Left kidney (tissue), 2 donors: Measurements from ENCODE around the gene AMOTL2. TPM values are rescaled to one million over a fixed set of nuclear protein-coding genes. Genes with fewer than 3 reads are reported as not detected.

ENCODE experiments used
- DNase-seq: peaks from one replicate; pipeline ENCODE4 v3.0.0-alpha.2; 2013
- polyA plus RNA-seq: library from polyadenylated mRNA; unstranded; fragments of 120-200 nt; gene quantifications from one replicate; pipeline ENCODE4 v1.2.1, GENCODE V29; 2013; ENCODE audit not compliant: insufficient read length

Gene AMOTL2
- polyA plus RNA-seq, 1 donor: 75.0 TPM

DNA sequence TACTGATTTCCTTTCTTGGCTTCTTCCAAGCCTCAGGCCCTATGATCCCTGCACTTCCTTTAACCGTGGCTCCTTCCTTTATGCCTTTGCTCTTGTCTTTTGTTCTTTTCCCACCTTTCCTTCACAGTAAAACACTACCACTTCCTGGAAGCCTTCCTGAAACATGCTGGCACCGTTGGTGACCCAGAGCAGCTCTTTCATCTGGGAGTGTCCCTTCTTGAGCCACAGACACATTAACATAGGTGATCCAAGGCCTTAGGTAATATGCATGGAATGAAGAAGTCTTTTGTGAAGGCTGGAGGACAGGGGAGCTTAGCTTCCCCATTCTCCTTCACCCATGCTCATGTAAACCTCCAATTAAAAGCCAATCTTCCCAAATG, 39.4 kb downstream of the AMOTL2 start:
- DNase-seq: no peak

DNA sequence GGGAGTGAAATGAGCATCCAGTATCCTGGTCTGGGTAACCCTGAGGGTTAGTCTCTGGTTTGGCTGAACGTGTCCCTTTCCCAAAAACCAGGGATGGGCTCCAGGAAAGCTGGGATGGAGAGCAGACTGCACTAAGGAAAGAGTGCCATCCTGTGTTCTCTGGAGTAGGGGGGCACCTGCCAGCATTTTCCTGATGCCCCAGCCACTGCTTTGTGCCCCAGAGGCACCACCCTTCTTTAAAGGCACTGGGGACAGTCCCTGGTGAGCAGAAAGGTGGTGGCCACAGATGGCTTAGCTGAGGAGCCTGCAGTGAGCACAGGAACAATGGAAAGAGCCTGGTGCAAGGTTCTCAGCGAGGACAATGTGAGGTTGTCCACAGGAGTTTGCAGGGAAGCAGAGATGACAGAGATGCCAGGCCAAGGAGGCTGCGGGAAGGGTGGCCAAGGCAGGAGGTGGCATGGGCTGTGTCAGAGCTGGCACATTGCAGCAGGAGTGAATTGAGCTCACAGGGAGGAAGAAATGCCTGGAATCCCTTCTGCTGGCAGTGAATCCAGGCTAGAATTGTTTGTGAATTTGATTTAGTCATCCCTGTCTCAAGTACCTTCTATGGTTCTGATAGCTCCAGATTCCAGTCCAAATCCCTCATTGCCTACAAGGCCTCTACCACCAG, 39.9 kb downstream of the AMOTL2 start:
- no peak for DNase-seq

DNA sequence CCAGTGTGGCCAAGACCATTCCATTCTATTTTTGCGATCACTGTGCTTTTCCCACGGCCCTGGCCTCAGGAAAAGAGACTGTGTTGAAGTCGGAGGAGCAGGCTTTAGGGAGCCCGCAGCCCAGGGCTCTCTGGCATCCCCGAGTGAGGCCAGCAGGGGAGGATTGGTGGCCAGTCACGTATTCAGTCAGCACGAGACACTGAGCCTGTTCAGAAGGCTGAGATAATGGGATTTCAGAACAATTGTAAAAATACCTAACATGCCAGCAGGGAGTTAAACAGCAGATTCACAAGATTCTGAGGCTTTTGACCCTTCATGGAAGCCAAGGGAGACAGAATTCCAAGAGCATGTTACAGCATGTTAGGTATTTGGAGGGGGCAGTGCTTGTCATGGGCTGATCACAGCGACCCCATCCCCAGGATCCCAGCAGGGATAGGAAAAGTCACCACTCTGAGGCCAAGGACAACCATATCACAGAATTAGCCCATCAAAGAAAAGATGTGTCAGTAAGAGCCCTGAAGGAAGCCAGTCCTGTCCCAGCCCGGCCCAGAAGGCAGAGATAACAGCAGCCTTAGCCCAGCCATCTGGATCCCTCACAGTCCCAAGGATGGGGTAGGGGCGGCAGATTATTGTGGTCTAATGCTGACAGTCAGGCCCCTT, 40.6 kb downstream of the AMOTL2 start:
- no peak for DNase-seq

DNA sequence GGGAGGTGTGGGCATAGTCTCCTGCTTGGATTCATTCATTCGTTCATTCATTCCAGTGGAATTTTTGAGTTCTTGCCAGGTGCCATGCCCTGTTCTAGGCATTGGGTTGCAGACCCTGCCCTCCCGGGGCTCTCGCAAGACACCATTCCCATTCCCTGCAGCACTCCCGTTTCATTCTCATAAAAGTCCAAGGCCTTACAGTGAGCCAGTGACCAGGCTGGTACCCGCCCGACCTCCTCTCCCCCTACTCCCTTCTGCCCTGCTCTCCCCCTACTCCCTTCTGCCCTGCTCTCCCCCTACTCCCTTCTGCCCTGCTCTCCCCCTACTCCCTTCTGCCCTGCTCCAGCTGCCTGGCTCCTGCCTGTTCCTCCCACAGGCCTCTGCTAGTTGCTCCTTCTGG, 41.9 kb downstream of the AMOTL2 start:
- DNase-seq: no peak

DNA sequence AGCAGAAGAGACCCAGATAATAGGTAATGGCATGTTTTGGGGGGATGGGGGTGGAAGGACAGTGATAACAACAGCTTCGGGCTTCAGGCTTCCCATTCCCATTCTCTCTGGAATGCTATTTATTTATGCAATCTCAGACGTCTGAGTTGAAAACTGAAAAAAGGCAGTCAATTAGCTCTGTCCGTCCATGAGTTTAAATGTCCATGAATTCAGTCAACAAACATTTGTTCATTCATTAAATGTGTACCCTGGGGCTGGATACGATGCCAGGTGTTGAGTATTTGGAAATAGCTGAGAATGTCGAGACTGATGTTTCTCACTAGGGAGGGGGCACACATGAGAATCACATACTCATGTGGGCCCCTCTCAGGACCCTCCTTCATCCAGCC, 42.4 kb downstream of the AMOTL2 start:
- DNase-seq: no peak

DNA sequence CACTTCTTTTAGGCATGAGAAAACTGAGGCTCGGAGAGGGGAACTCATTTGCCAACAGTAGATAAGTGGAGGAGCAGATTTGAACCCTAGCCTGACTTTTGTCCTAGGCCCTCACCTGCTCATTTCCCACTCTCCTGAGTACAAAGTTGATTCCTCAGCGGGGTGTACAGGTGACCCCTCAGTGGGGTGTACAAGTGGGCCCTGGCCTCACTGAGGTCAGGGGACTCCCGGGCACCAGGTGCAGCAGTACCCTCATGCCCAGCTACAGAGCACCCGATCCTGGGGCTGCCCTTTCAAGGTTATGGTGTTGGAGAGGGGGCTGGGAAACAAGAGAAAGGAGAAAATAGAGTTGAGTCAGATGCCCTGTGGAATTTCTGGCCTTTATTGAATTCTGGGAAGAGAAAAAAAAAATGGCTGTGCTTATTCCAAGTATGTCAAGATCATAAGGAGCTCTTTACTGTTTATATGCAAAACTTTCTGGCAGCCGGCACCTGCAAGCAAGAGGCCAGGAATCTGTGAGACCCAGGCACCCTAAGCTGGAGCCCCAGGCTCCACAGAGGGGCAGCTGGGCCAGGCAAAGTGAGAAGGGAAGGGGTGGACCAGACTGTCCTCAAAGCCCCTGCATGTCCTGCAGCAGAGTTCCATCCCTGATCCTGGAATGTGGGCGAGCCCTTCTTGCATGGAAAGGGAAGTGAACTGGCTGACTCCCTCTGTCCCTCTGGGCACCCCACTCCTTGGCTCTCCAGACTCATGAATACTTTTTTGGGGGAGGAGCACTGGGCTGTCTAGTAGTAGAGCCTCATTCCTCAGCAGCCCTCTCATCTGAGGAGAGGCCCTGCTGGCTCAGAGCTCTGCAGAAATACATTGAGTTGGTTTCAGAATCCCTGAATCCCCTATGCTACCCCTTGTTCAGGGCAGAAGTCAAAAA, 43.1 kb downstream of the AMOTL2 start:
- DNase-seq: no peak

DNA sequence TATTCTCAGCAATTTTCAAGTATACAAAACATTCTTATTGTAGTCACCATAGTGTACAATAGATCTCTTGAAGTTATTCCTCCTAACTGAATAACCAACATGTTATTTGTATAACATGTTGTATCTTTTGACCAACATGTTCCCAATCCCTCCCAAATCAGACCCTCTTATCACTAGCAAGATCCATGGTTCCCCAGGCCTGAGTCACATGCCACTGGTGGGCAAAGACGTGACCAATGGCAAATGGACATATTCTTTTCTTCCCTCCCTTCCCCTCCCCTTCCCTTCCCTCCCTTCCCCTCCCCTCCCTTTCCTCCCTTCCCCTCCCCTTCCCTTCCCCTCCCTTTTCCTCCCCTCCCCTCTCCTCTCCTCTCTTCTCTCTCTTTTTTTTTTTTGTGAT, 45.4 kb downstream of the AMOTL2 start:
- no peak for DNase-seq

DNA sequence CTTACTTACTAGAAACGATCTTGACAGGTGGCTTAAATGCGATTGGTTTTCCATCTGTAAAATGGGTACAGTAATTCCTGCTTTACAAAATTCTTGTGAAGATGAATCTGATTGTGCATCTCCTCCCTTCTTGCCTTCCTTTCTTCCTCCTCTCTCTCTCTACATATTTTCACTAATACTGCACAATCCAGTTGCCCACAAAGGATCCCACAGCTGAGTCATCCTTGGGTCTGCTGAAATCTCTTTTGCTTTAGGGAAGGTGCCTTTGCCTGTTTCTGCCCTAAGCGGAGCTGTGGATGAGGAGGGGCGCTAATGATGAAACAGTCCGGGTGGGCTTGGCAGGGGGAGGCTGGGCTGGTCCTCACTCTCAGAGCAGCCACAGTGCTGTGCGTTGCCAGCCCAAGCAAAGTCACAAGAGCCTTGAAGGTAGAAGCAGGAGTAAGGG, 46.1 kb downstream of the AMOTL2 start:
- DNase-seq: no peak

DNA sequence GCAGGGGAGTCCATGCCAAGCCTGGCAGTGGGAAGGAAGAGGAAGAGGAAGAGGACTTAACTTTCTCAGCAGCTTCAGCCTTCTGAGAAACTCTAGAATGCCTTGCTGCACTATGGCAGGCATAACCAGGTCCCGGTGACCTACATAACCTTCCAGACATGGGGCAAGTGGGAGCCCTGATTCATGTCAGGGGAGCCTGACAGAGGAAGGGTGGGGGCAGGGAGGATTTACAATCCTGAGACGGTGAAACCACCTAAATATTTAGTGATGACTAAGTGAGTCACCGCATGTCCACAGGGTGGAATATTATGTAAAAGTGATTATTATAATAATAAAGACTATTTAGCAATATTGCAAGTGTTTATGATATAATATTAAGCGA, 46.7 kb downstream of the AMOTL2 start:
- no peak for DNase-seq

DNA sequence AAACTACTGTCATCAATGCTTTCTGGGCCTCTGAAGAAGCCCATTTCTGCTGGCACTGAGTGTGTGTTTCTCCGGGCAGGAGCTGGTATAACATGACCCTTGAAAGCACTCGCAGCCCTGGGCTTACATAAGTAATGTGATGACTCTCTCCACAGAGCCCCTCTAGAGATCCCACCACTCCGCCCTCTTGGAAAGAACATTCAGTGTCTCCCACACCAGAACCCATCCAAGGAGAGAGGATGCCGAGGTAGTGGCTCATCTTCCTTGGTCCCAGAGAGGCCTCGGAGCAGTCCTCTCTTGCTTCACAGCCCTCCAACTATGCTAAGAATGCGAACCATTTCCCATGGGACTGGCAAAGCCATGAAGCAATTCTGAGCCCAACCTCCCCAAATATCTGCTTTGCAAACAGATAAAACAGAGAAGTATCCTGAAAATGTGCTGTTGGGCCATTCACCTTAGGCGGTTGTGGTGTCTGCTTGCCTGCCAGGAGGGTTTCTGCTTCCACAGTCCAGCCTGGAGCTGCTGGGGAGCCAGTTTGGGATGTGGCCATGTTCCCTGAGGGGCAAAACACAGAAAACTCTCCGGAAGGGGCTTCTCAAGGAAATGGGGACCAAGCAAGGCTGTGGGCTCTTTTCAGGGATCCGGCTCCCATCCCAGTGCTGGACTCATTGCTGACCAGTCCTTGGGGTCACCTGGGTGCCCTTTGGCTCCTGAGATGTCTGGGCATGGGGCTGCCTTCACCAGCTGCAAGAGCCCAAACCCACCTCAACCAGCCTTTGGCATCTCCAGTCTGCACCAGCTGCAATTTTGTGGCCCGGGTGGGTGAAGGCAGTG, 47.3 kb downstream of the AMOTL2 start:
- peak; percentile 73 for DNase-seq

DNA sequence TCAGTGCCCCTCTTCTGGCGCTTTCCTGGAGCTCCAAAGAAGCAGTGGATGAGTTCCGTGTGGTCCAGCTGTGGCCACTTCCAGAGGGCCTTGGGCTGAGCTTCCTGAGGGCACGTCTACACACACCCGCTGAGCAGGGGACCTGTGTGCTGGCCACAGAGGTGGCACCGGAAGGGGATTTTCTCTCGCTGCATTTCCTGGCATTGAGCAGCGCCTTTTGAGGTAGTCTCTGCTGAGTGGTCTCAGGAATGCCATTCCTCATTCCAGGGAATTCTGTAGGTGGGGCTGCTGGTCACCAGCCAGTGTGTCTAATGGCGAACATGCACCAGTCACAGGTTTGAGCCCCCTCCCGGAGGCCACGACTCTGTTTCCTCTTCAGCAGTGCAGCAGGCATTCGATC, 48.1 kb downstream of the AMOTL2 start:
- no peak for DNase-seq

DNA sequence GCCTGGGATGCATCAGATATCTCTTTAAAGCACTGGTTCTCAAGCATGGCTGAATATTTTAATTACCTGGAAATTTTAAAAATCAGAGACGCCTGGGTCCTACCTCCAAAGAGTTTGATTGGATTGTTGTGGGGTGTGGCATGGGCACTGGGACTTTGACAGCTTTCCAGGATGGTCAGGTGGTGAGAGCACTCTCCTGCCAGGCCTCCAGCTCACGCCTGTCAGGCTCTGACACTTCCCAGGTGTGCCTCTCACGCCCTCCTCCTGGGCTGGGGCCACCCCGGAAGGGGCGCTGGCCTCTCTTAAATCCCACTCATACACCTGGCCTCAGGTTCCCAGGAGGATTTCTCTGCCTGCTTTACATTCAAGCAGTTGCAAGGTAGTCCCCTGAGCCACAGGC, 48.5 kb downstream of the AMOTL2 start:
- DNase-seq: no peak

DNA sequence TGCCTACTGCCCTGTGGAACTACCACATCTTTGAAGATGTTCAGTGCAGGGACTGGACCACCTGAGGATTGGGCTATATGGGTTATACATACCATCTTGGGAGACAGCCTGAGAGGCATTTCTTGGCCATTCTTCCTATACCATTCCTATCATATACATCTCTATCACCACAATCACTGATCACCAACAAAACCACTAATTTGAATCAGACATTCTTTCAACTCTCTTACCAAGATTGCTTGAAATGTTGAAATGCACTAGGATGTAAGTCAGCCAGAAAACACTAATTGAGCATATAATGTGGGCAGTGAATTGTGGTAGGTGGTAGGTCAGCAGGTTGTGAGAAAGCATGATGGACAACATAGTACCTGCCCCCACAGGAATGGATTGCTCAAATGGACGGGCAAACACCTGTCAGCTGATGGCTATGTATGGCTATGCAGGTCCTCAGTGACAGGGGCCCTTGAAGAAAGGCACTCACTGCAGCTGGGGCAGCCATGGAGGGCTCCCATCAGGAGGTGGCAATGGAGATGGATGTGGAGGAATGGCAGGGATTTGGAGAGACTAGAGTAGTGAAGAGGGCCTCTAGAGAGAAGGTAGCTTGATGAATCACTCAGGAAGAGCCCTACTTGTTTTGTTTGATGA, 49.1 kb downstream of the AMOTL2 start:
- DNase-seq: no peak

DNA sequence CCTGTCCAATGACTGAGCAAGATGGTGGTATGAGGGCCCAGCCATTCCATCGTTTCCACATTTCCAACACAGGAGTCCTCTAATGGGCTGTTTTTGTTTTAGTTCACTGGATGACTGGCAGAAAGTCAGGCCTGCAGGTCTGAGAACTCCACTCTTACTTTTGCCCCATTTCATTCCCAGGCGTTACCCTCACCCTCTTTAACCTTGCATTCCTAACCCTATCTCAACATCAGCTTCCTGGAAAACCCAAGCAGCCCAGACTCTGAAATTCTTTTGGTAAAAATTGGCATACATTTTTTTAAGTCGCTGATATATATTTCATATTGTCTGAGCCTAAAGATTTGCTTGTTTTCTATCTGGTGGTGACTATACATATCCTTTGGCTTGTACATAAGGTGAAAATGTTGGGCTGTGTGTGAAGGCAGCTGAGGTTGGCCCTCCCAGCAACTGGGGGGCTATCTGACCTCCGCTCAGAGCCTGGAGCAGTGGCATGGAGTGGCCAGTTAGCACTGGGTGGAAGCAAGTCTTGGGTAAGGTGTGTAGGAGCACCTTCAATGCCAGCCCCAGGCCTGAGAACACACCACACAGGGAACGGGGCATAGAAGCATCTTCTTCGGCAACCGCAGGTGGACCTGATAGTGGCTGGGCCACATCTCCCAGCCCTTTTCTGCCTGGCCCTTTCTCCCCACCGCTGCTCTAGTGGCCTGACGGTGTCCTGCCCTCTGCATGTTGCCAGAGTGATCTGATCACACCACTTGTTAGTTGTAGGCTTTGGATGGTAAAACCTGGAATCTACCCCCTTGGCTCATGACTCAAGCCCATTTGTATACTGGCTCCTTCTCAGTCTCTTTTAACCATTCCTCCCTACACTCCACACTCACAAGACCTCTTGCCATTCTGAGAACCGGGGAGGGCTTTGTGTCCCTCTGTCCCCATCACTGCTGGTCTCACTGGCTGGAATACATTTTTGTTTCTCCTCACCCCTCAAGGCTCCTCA, 50.0 kb downstream of the AMOTL2 start:
- DNase-seq: no peak

DNA sequence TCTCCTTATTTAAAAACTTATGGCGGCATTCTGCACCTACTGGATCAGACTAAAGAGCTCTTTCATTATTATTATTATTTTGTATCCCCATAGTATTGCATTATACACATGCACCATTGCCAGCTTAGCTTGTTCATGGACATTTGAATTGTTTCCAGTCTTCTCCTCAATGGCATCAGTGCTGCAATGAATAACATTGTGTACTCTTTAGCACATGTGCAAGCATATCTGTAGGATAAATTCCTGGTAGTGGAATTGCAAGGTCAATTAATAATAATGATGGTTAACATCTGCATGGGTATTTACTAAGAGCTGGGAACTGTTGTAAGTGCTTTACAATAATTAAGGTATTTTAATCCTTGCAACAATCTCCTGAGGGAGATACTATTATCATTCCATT, 52.0 kb downstream of the AMOTL2 start:
- DNase-seq: no peak

DNA sequence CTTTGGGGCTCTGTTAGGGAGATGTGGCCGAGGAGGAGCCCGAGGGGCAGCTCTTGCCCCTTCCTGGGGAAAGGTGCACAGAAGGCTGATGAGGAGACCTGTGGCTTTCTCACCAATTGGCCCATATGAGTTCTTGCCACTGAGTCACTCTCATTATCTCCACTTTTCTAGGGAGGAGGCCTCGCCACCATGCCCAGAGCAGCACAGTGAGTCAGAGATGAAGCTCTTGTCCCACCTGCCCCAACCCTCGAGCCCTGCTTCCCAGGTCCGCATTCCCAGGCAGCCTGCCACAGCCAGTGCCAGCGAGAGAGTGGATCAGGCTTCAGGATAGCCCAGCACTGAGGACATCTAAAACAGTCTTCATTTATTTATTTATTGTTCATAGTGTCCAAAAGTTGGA, 53.5 kb downstream of the AMOTL2 start:
- DNase-seq: no peak

DNA sequence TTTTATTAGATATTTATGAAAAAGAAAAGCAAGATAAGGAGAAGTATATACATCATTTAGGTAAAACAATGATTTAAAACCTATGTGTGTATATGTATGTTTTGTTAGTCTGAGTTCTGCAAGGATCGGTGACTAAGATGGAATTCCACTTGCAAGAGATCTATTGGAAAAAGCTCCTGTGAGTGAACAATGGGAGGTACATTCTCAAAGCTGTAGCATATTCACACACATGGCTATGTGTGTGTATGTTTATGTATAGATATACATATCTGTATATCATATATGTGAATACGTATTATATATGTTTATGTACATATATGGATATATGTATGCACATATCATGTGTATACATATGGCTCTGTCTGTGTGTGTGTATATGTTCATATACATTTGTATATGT, 54.3 kb downstream of the AMOTL2 start:
- DNase-seq: no peak

DNA sequence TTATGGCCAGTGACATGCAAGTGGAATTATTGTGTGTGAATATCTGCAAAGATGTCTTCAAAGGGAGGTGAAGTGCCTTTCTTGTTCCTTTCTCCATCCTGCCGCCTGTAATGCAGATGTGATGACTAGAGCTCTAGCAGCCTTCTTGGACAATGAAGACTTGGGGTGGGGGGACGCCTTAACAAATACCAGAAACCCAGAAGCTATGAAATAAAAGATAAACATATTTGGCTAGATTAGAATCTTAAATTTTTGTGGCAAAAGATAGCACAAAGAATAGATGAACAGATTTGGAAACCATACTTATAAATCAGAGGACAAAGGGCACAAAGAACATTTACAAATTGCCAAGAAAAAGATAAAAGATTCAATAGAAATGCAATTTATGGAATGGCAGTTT, 56.1 kb downstream of the AMOTL2 start:
- no peak for DNase-seq

DNA sequence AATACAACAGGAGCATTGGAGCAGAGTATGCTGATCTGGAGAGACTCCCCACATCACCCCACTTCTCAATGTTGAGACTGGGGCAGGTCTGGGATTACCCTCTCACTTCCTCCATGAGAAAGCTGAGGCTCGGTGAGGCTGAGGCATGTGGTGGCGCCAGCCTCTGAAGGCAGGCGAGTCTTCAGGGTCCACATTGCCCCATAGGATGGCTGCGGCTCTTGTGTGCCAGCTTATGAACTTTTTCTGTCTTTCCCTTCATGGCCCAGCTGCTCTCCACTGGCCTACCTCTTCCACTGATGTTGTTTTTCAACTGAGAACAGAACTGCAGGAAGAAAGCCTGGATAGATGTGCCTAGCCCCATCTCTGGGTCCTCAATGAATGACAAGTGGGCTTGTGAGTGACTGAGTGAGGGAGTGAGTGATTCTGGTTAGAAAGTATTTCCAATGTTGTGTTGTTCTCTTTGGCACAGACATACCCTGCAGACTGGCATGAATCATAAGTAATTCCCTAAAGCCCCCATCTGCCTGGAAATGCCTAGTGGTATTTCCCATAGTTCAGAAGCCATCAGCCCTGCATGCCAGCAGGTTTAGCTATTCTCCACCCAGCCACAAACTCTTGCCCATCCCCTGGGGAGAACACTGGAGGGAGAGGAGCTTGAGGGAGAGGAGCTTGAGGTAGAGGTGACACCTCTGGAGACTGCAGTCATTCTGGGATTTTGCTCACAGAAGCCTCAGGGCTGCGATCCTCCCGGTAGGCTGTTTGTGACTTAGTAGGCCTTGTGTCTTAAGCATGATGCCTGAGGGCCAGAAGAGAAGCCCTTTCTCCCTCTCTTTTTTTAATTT, 56.9 kb downstream of the AMOTL2 start:
- no peak for DNase-seq
